Thoracic aorta (tissue), 2 donors: Measurements from ENCODE around the gene UACA. TPM values are rescaled to one million over a fixed set of nuclear protein-coding genes. Genes with fewer than 3 reads are reported as not detected.

ENCODE experiments used
- ATAC-seq: fragments of 150-250 bp; one replicate; pipeline ENCODE4 v1.8.0; 2017; ENCODE audit warnings: low read depth; ENCODE audit not compliant: insufficient number of reproducible peaks, low FRiP score
- DNase-seq: peaks from one replicate; pipeline ENCODE4 v3.0.0-alpha.2; 2020; ENCODE audit warnings: low spot score
- H3K27ac ChIP-seq, 2 donors: fragments of 200-600 bp; sonication (generic); 1 replicate in 1 of 2; 2 replicates in 1 of 2; pipeline ENCODE4 v1.5.1; 2016; ENCODE audit warnings: mild to moderate bottlenecking in 2 of 2, moderate library complexity in 2 of 2
- H3K27me3 ChIP-seq: fragments of 200-600 bp; sonication (generic); replicated peaks from 2 replicates; pipeline ENCODE4 v1.6.0; 2016; ENCODE audit warnings: mild to moderate bottlenecking; ENCODE audit not compliant: insufficient read depth
- H3K36me3 ChIP-seq: fragments of 200-600 bp; sonication (generic); one replicate; pipeline ENCODE4 v1.5.1; 2016
- H3K4me1 ChIP-seq, 2 donors: fragments of 200-600 bp; sonication (generic); 1 replicate in 1 of 2; 2 replicates in 1 of 2; pipeline versions ENCODE4 v1.5.1 to v1.6.0; 2016; ENCODE audit warnings: low read depth in 2 of 2, mild to moderate bottlenecking in 1 of 2; ENCODE audit not compliant: control insufficient read depth in 1 of 2
- H3K4me3 ChIP-seq: fragments of 200-600 bp; sonication (generic); 2 replicates; pipeline ENCODE4 v1.5.1; 2016; ENCODE audit warnings: mild to moderate bottlenecking
- H3K9me3 ChIP-seq: fragments of 200-600 bp; sonication (generic); 2 replicates; pipeline ENCODE4 v1.5.1; 2016
- CTCF ChIP-seq: fragments of 200-600 bp; sonication (generic); IDR thresholded peaks from one replicate; pipeline ENCODE4 v1.5.1; 2019; ENCODE audit warnings: antibody characterized with exemption
- total RNA-seq, 2 donors: library from RNA; depleted of rRNA; stranded (reverse); fragments of >200 nt; gene quantifications; one replicate each; pipeline versions ENCODE4 v1.1.0 to v1.2.3, GENCODE V29; 2016

UACA gene
- total RNA-seq, 2 donors from 2014 or later, result 107 to 118 TPM

- peak overlapping the region; percentile 61 for H3K4me3 ChIP-seq
- ATAC-seq, result no peak
- no peaks in the 10 kb centered on the region for H3K36me3 ChIP-seq
- H3K9me3 ChIP-seq, result no peaks in the 10 kb centered on the region
- DNase-seq, result no peak
- no peaks in the 10 kb centered on the region for H3K27me3 ChIP-seq
- TF ChIP-seq CTCF, result no peak
- H3K4me1 ChIP-seq, result peaks cover 46 to 83% of the 10 kb centered on the region in 2 donors
- H3K27ac ChIP-seq, result peak overlapping the region; percentile 71 to 86
Measured at GRCh38 chr15:70699890-70700289, 63.5 kb downstream of the UACA start.

- DNase-seq, result no peak
Measured at GRCh38 chr15:70698836-70699390, 64.4 kb downstream of the UACA start.

GRCh38 chr15:70698426-70698825, 64.9 kb downstream of the UACA start:
- H3K27ac ChIP-seq, result peak overlapping the region; percentile 71 to 86
- TF ChIP-seq CTCF, result no peak
- no peaks in the 10 kb centered on the region for H3K27me3 ChIP-seq
- H3K36me3 ChIP-seq, result no peaks in the 10 kb centered on the region
- peak overlapping the region; percentile 61 for H3K4me3 ChIP-seq
- H3K4me1 ChIP-seq, result peaks cover 39 to 71% of the 10 kb centered on the region in 2 donors
- DNase-seq, result no peak
- no peaks in the 10 kb centered on the region for H3K9me3 ChIP-seq
- ATAC-seq, result no peak

More at GRCh38 chr15:70698836-70699390, 64.4 kb downstream of the UACA start:
- peak overlapping the region; percentile 61 for H3K4me3 ChIP-seq
- no peak for ATAC-seq
- H3K36me3 ChIP-seq, result no peaks in the 10 kb centered on the region
- peaks cover 44 to 76% of the 10 kb centered on the region in 2 donors for H3K4me1 ChIP-seq
- no peaks in the 10 kb centered on the region for H3K27me3 ChIP-seq
- H3K9me3 ChIP-seq, result no peaks in the 10 kb centered on the region
- H3K27ac ChIP-seq, result peak overlapping the region; percentile 71 to 86
- TF ChIP-seq CTCF, result no peak

- Histone ChIP-seq H3K36me3 (peaks cover 7% of the 10 kb centered on the region), H3K27ac (no peak overlapping the region), H3K9me3 (no peaks in the 10 kb centered on the region), H3K4me3 (peak overlapping the region; percentile 14), H3K27me3 (no peaks in the 10 kb centered on the region), H3K4me1 (peaks cover 13 to 24% of the 10 kb centered on the region in 2 donors)
- no peak for TF ChIP-seq CTCF
- ATAC-seq (no peak), DNase-seq (no peak)
Measured at GRCh38 chr15:70690491-70691276, 72.7 kb downstream of the UACA start.

GRCh38 chr15:70690021-70690420, 73.3 kb downstream of the UACA start:
- ATAC-seq (no peak), DNase-seq (no peak)
- no peak overlapping the region for H3K4me3 ChIP-seq
- no peaks in the 10 kb centered on the region for H3K27me3 ChIP-seq
- TF ChIP-seq CTCF, result no peak
- H3K4me1 ChIP-seq, result peaks cover 13 to 22% of the 10 kb centered on the region in 2 donors
- no peak overlapping the region for H3K27ac ChIP-seq
- no peaks in the 10 kb centered on the region for H3K9me3 ChIP-seq
- peaks cover 7% of the 10 kb centered on the region for H3K36me3 ChIP-seq
